Measurements from ENCODE around the gene IFIT3. TPM values are rescaled to one million over a fixed set of nuclear protein-coding genes. Genes with fewer than 3 reads are reported as not detected.

Gene IFIT3, protein sequence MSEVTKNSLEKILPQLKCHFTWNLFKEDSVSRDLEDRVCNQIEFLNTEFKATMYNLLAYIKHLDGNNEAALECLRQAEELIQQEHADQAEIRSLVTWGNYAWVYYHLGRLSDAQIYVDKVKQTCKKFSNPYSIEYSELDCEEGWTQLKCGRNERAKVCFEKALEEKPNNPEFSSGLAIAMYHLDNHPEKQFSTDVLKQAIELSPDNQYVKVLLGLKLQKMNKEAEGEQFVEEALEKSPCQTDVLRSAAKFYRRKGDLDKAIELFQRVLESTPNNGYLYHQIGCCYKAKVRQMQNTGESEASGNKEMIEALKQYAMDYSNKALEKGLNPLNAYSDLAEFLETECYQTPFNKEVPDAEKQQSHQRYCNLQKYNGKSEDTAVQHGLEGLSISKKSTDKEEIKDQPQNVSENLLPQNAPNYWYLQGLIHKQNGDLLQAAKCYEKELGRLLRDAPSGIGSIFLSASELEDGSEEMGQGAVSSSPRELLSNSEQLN
- total RNA-seq (2022) = 45.2 and 153 TPM in 2 replicates
- Bru-seq, nascent RNA = percentile 98 among the genes with signal in this experiment
- BruChase-seq, experiment 1, labeled RNA remaining after a 6-hour chase = percentile 90 among the genes with signal in this experiment
- BruChase-seq, experiment 2, labeled RNA remaining after a 2-hour chase = percentile 92 among the genes with signal in this experiment
- long read RNA-seq, transcript IFIT3-201 (2 exons, 2,455 nt) = minor isoform, 167 of 469 reads
- long read RNA-seq, transcript IFIT3-202 (2 exons, 2,496 nt) = major isoform, 258 of 469 reads
- long read RNA-seq, partial matches to known transcripts = 0 of 469 reads
- long read RNA-seq, other reads (novel, unspliced or antisense) = 44 of 469 reads

DNA sequence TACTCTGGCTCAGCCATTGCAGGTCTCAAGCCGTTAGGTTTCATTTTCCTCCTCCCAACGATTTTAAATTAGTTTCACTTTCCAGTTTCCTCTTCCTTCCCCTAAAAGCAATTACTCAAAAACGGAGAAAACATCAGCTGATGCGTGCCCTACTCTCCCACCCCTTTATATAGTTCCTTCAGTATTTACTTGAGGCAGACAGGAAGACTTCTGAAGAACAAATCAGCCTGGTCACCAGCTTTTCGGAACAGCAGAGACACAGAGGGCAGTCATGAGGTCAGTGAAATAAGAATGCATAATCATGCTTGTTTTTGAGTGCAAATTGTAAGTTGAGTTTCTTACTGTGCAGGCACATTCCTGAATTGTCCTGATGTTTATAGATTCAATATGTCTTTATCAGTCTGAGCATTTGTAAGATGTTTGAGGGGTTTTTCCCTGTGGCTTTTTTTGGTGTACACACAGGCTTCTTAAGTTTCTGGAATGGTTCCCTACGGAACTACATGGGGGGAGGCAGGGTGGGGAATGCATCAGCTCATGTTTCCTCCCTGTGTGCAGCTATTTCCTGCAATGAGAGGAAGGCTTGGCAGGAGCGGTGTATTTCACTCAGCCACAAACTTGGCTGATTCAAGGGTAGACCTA, at the start of gene IFIT3:
IFIT3 (plus strand) TSS at position 195 of the 639 bp plus-strand sequence; CDS start at position 272, 77 bp downstream.
- DNase-seq = peak; percentile 40
- intact Hi-C loops (cut with micrococcal nuclease; ENCODE audit: unreplicated experiment) = no loop called here
- H3K9me3 Mint-ChIP-seq (ENCODE audit: low read depth, unreplicated experiment) = peaks cover 8% of the 10 kb centered on the region
- BruUV-seq (replicated peaks) = TSS peak; percentile 70
- H3K27ac Mint-ChIP-seq (ENCODE audit: unreplicated experiment) = peak within 1 kb of the TSS; percentile 93
- H3K4me3 Mint-ChIP-seq (ENCODE audit: low read depth, unreplicated experiment) = peak within 1 kb of the TSS; percentile 80
- H3K27me3 Mint-ChIP-seq (ENCODE audit: unreplicated experiment) = no peaks in the 10 kb centered on the region
- TF ChIP-seq, protein P1, sequence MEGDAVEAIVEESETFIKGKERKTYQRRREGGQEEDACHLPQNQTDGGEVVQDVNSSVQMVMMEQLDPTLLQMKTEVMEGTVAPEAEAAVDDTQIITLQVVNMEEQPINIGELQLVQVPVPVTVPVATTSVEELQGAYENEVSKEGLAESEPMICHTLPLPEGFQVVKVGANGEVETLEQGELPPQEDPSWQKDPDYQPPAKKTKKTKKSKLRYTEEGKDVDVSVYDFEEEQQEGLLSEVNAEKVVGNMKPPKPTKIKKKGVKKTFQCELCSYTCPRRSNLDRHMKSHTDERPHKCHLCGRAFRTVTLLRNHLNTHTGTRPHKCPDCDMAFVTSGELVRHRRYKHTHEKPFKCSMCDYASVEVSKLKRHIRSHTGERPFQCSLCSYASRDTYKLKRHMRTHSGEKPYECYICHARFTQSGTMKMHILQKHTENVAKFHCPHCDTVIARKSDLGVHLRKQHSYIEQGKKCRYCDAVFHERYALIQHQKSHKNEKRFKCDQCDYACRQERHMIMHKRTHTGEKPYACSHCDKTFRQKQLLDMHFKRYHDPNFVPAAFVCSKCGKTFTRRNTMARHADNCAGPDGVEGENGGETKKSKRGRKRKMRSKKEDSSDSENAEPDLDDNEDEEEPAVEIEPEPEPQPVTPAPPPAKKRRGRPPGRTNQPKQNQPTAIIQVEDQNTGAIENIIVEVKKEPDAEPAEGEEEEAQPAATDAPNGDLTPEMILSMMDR (IDR thresholded peaks at IDR 0.05; ENCODE audit: unreplicated experiment) = no peak
- H3K4me1 Mint-ChIP-seq (ENCODE audit: low read depth, unreplicated experiment) = peaks cover 38% of the 10 kb centered on the region
- peaks cover 18% of the 10 kb centered on the region for H3K36me3 Mint-ChIP-seq (ENCODE audit: insufficient read depth, unreplicated experiment)
- CTCF ChIA-PET = interaction anchor here (1.0 kb wide), 1 partner anchor 41 kb away, joined by 3 read pairs; no protein-coding TSS in a partner anchor

DNA sequence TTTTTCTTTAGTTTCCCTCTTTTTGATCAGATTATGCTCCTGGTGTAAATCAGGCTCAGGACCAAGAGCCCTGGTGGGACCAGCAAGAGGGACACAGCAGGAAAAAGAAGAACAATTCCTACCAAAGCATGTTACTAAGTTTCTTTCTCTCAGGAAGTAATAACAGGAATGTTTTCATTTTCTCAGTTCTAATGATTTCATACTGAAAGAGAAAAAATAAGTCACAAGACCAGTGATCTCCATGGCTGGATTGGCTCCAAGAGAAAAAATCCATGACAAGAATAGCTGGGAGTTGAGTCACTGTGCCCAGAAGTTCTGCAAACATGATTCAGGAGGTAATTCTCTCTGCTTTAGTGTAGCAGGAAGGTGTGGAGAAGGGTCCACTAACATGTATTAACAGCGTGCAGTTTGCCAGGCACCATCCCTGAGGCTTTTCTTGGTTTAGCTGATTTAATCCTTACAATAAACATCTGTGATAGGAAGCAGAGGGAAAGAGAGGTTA, 49.7 kb upstream of the IFIT3 start:
- Mint-ChIP-seq H3K27ac (ENCODE audit: unreplicated experiment) (peak overlapping the region; percentile 97), H3K9me3 (ENCODE audit: low read depth, unreplicated experiment) (no peaks in the 10 kb centered on the region), H3K36me3 (ENCODE audit: insufficient read depth, unreplicated experiment) (peaks cover 5% of the 10 kb centered on the region), H3K27me3 (ENCODE audit: unreplicated experiment) (no peaks in the 10 kb centered on the region), H3K4me1 (ENCODE audit: low read depth, unreplicated experiment) (peaks cover 70% of the 10 kb centered on the region), H3K4me3 (ENCODE audit: low read depth, unreplicated experiment) (peak overlapping the region; percentile 54)
- intact Hi-C loops (cut with micrococcal nuclease; ENCODE audit: unreplicated experiment) = loop anchor here (2.0 kb wide), 2 partner anchors 23 to 73 kb away; no protein-coding TSS in a partner anchor
- CTCF ChIA-PET = interaction anchor here (0.7 to 1.9 kb wide), 4 partner anchors 8 to 92 kb away, joined by 3 to 13 read pairs (median 5); no protein-coding TSS in a partner anchor
- DNase-seq = peak; percentile 71
- TF ChIP-seq, protein P1 (IDR thresholded peaks at IDR 0.05; ENCODE audit: unreplicated experiment) = no peak
- BruUV-seq (replicated peaks) = no TSS peak

DNA sequence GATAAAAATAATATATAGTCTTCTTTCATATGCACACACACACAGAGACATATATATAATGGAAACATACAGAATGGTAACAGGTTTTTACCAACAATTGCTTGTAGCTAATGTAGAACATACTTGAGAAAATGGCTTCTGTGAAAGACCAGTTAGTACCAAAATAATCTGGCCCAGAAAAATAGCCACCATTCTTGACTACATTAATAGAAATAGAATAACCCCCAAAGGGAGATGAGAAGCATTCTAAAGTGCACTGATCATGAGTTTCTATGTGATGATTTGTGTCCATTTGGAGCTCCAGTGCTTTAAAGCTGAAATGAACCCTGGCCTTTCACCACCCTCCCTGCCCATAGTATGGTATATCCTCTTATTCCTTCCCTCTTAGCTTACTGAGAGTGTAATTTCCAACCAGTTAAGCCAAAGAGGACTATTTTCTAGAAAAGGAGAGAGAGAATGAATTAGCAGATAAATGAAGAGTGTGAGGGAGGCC, 48.9 kb upstream of the IFIT3 start:
- intact Hi-C loops (cut with micrococcal nuclease; ENCODE audit: unreplicated experiment) = loop anchor here (2.0 kb wide), 2 partner anchors 22 to 72 kb away; no protein-coding TSS in a partner anchor

More for the DNA sequence above, 48.9 kb upstream of the IFIT3 start:
- CTCF ChIA-PET = interaction anchor here (1.2 to 1.9 kb wide), 3 partner anchors 53 to 91 kb away, joined by 4 to 13 read pairs (median 6); no protein-coding TSS in a partner anchor
- DNase-seq = no peak
- Mint-ChIP-seq H3K27ac (ENCODE audit: unreplicated experiment) (peak overlapping the region; percentile 44), H3K27me3 (ENCODE audit: unreplicated experiment) (no peaks in the 10 kb centered on the region), H3K4me1 (ENCODE audit: low read depth, unreplicated experiment) (peaks cover 73% of the 10 kb centered on the region), H3K9me3 (ENCODE audit: low read depth, unreplicated experiment) (no peaks in the 10 kb centered on the region), H3K36me3 (ENCODE audit: insufficient read depth, unreplicated experiment) (peaks cover 5% of the 10 kb centered on the region), H3K4me3 (ENCODE audit: low read depth, unreplicated experiment) (peak overlapping the region; percentile 2)
- no TSS peak for BruUV-seq (replicated peaks)
- TF ChIP-seq, protein P1 (IDR thresholded peaks at IDR 0.05; ENCODE audit: unreplicated experiment) = no peak
